SK-N-SH (cell line): ENCODE measurements around the gene DOK7.

Experiments
- EZH2phosphoT487 ChIP-seq: fragments of 200-600 bp; sonication (generic); IDR thresholded peaks from 2 replicates; pipeline ENCODE4 v1.6.1; 2017; ENCODE audit warnings: low read depth, mixed run types, mild to moderate bottlenecking, antibody characterized with exemption, moderate library complexity, borderline replicate concordance
- NFIC ChIP-seq: IDR thresholded peaks from 2 replicates; pipeline ENCODE4 v1.4.0; 2012; ENCODE audit warnings: borderline replicate concordance
- TF ChIP-seq, protein P1 (sequence below): fragments of 150-350 bp; IDR thresholded peaks from 2 replicates; pipeline ENCODE4 v1.6.1; 2016; ENCODE audit warnings: mild to moderate bottlenecking, low read depth, low read length
- TF ChIP-seq, protein P2 (sequence below): fragments of 200-600 bp; sonication (generic); IDR thresholded peaks from 2 replicates; pipeline ENCODE4 v1.6.1; 2017; ENCODE audit warnings: antibody characterized with exemption, mild to moderate bottlenecking, moderate library complexity
- TF ChIP-seq, protein P3 (sequence below): IDR thresholded peaks from 2 replicates; pipeline ENCODE4 v1.6.1; 2012; ENCODE audit warnings: mild to moderate bottlenecking, low read depth, low read length, moderate library complexity

DNA sequence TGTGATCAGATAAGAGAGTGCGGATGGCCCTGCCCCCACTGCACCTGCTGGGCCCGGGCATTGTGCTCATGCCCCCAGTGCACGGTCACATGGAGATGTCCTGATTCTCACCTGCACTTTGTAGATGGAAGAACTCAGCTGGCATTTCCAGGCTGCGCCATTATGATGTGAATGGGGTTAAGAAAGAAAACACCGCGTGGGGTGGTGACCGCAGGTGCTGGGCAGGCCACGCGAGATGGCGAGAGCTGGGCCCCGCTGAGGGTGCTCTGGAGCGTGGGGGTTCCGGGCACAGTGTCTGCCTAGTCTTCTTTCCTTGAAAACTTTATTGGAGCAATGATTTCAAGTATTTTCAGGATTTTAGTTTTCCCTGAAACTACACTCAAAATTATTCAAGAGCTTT lies 39.2 kb upstream of the DOK7 start:
- TF ChIP-seq, protein P1, sequence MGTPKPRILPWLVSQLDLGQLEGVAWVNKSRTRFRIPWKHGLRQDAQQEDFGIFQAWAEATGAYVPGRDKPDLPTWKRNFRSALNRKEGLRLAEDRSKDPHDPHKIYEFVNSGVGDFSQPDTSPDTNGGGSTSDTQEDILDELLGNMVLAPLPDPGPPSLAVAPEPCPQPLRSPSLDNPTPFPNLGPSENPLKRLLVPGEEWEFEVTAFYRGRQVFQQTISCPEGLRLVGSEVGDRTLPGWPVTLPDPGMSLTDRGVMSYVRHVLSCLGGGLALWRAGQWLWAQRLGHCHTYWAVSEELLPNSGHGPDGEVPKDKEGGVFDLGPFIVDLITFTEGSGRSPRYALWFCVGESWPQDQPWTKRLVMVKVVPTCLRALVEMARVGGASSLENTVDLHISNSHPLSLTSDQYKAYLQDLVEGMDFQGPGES = no peak
- no peak for TF ChIP-seq NFIC
- TF ChIP-seq, protein P2, sequence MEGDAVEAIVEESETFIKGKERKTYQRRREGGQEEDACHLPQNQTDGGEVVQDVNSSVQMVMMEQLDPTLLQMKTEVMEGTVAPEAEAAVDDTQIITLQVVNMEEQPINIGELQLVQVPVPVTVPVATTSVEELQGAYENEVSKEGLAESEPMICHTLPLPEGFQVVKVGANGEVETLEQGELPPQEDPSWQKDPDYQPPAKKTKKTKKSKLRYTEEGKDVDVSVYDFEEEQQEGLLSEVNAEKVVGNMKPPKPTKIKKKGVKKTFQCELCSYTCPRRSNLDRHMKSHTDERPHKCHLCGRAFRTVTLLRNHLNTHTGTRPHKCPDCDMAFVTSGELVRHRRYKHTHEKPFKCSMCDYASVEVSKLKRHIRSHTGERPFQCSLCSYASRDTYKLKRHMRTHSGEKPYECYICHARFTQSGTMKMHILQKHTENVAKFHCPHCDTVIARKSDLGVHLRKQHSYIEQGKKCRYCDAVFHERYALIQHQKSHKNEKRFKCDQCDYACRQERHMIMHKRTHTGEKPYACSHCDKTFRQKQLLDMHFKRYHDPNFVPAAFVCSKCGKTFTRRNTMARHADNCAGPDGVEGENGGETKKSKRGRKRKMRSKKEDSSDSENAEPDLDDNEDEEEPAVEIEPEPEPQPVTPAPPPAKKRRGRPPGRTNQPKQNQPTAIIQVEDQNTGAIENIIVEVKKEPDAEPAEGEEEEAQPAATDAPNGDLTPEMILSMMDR = no peak
- TF ChIP-seq EZH2phosphoT487 = no peak
- TF ChIP-seq, protein P3, sequence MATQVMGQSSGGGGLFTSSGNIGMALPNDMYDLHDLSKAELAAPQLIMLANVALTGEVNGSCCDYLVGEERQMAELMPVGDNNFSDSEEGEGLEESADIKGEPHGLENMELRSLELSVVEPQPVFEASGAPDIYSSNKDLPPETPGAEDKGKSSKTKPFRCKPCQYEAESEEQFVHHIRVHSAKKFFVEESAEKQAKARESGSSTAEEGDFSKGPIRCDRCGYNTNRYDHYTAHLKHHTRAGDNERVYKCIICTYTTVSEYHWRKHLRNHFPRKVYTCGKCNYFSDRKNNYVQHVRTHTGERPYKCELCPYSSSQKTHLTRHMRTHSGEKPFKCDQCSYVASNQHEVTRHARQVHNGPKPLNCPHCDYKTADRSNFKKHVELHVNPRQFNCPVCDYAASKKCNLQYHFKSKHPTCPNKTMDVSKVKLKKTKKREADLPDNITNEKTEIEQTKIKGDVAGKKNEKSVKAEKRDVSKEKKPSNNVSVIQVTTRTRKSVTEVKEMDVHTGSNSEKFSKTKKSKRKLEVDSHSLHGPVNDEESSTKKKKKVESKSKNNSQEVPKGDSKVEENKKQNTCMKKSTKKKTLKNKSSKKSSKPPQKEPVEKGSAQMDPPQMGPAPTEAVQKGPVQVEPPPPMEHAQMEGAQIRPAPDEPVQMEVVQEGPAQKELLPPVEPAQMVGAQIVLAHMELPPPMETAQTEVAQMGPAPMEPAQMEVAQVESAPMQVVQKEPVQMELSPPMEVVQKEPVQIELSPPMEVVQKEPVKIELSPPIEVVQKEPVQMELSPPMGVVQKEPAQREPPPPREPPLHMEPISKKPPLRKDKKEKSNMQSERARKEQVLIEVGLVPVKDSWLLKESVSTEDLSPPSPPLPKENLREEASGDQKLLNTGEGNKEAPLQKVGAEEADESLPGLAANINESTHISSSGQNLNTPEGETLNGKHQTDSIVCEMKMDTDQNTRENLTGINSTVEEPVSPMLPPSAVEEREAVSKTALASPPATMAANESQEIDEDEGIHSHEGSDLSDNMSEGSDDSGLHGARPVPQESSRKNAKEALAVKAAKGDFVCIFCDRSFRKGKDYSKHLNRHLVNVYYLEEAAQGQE = no peak
